WTC11 (cell line): ENCODE data around the gene FSCB.
"Not testable (repeated sequence)": the region's sequence is repeated elsewhere in the genome, so short reads cannot be mapped to it uniquely, and the experiment has no call there.

Experiments
- MAX ChIP-seq: sonication (generic); formaldehyde crosslinking; IDR thresholded peaks from 2 replicates; pipeline ENCODE4 v1.8.0; 2022; ENCODE audit warnings: mild to moderate bottlenecking, missing genetic modification reagents
- TF ChIP-seq, protein P1 (sequence below): sonication (generic); formaldehyde crosslinking; conservative IDR thresholded peaks from 2 replicates; pipeline ENCODE4 v1.8.1; 2023; ENCODE audit warnings: mild to moderate bottlenecking, low read depth, missing genetic modification reagents, moderate library complexity
- TF ChIP-seq, protein P2 (sequence below): fragments of 250-450 bp; sonication (Bioruptor Pico); IDR thresholded peaks from 2 replicates; pipeline ENCODE4 v2.1.2; 2022; ENCODE audit warnings: mild to moderate bottlenecking, moderate library complexity

DNA sequence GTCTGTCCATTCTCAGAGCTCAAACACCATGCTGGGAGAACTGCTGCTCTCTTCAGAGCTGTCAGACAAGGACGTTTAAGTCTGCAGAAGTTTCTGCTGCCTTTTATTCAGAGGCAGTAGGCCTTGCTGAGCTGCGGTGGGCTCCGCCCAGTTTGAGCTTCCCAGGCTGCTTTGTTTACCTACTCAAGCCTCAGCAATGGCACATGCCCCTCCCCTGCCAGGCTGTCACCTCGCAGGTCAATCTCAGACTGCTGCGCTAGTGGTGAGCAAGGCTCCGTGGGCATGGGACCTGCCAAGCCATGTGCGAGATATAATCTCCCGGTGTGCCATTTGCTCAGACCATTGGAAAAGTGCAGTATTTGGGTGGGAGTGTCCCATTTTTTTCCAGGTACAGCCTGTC is 8.6 kb upstream of the FSCB start:
- TF ChIP-seq MAX (CRISPR knock-in tag), result not testable (repeated sequence)
- TF ChIP-seq, protein P1, sequence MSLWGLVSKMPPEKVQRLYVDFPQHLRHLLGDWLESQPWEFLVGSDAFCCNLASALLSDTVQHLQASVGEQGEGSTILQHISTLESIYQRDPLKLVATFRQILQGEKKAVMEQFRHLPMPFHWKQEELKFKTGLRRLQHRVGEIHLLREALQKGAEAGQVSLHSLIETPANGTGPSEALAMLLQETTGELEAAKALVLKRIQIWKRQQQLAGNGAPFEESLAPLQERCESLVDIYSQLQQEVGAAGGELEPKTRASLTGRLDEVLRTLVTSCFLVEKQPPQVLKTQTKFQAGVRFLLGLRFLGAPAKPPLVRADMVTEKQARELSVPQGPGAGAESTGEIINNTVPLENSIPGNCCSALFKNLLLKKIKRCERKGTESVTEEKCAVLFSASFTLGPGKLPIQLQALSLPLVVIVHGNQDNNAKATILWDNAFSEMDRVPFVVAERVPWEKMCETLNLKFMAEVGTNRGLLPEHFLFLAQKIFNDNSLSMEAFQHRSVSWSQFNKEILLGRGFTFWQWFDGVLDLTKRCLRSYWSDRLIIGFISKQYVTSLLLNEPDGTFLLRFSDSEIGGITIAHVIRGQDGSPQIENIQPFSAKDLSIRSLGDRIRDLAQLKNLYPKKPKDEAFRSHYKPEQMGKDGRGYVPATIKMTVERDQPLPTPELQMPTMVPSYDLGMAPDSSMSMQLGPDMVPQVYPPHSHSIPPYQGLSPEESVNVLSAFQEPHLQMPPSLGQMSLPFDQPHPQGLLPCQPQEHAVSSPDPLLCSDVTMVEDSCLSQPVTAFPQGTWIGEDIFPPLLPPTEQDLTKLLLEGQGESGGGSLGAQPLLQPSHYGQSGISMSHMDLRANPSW (CRISPR knock-in tag), result not testable (repeated sequence)
- TF ChIP-seq, protein P2, sequence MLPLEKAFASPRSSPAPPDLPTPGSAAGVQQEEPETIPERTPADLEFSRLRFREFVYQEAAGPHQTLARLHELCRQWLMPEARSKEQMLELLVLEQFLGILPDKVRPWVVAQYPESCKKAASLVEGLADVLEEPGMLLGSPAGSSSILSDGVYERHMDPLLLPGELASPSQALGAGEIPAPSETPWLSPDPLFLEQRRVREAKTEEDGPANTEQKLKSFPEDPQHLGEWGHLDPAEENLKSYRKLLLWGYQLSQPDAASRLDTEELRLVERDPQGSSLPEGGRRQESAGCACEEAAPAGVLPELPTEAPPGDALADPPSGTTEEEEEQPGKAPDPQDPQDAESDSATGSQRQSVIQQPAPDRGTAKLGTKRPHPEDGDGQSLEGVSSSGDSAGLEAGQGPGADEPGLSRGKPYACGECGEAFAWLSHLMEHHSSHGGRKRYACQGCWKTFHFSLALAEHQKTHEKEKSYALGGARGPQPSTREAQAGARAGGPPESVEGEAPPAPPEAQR (CRISPR knock-in tag), result not testable (repeated sequence)
